Mesenteric fat pad (tissue), 1 donor: ENCODE measurements around the gene ENDOV. TPM values are rescaled to one million over a fixed set of nuclear protein-coding genes. Genes with fewer than 3 reads are reported as not detected.

Experiments
- DNase-seq: peaks from one replicate; pipeline ENCODE4 v3.0.0-alpha.2; 2020; ENCODE audit warnings: low spot score
- total RNA-seq: library from RNA; stranded (reverse); fragmentation: NEBNext Ultra II Directional; extraction: Animal tissue kit (Norgen Biotek cat#: 25700); gene quantifications from one replicate; pipeline ENCODE4 v1.2.1, GENCODE V29; 2021
- donor health status: DM: yes; HTN: yes; CAD: no.

Gene ENDOV
- total RNA-seq, 1 donor from 2014 or later = 10.5 TPM

GRCh38 chr17:80414508-80414802, 512 bp upstream of the ENDOV start:
- DNase-seq = no peak

DNA sequence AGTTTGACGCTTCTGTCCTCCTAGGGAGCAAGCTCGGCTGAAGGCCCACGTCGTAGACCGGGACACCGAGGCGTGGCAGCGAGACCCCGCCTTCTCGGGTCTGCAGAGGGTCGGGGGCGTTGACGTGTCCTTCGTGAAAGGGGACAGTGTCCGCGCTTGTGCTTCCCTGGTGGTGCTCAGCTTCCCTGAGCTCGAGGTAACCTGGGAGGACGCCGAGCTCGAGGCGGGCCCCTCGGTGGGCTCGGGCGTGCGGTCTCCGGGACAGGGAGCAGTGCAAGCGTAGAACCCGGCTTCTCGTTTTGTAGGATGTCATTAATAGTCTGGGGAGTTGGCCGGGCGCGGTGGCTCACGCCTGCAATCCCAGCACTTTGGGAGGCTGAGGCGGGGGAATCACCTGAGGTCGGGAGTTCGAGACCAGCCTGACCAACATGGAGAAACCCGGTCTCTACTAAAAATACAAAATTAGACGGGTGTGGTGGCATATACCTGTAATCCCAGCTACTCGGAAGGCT, 715 bp downstream of the ENDOV start:
- DNase-seq = no peak

DNA sequence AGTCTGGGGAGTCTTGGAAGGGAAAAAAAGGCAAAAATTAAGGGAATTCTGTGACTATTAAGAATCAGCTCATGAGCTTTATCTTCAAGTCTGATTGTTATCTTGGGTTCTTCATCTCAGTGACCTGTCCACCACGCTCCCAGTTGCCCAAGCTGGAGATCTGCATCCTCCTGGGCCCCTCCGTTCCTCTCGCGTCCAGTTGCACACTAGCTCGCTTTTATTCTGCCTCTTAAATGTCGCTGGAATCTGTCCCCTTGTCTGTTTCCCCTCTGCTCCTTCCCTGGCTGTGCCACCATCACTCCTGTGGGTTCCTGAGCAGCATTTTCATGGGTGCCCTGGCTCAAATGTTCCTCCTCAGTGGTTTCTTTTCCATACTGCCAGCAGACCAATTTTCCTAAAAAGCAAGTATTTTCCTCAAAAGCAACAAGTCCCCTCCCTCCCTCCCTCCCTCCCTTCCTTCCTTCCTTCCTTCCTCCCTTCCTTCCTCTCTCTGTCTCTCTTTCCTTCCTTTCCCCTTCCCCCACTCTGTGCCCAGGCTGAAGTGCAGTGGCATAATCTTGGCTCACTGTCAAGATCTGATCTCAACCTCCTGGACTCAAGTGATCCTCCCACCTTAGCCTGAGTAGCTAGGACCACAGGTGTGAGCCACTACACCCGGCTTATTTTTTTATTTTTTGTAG, 1.4 kb downstream of the ENDOV start:
- DNase-seq = no peak

GRCh38 chr17:80416940-80417293, 1.9 kb downstream of the ENDOV start:
- DNase-seq = no peak

- DNase-seq = no peak
Observed at GRCh38 chr17:80418589-80418988, 3.6 kb downstream of the ENDOV start.

DNA sequence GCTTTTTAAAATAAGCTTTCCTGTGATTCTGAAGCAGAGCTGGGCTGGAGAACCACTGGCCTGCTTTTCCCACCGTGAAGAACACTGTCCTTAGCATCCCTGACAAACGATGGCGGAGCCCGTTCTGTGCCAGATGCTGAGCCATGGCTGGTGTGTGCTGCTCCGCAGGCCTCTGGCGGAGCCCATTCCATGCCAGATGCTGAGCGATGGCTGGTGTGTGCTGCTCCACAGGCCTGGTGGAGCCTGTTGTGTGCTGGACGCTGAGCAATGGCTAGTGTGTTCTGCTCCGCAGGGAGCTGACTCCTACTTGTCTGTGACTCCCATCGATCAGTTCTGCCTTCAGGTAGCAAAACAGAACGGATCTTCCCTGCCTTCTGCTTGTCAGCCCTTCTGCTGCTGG, 4.3 kb downstream of the ENDOV start:
- DNase-seq = no peak

GRCh38 chr17:80421381-80422090, 6.6 kb downstream of the ENDOV start:
- no peak for DNase-seq

DNA sequence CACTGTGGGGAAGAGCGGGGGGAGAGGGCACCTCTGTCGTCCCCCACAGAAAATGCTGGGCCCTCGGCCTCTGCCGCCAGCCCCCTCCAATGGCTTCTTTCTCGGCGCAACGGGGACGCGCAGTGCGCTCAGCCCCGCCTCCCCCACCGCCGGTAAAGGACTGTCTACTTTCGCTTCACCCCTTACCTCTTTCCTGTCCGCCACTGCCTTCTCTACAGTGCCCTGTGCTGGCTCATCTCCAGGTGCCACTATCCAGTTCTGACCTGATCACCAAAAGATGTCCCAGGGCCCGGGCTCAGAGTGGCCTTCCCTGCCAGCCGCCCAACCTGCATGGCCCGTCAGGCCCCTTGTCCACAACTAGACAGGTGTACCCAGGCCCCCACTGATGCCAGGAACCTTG, 7.3 kb downstream of the ENDOV start:
- peak; percentile 77 for DNase-seq

DNA sequence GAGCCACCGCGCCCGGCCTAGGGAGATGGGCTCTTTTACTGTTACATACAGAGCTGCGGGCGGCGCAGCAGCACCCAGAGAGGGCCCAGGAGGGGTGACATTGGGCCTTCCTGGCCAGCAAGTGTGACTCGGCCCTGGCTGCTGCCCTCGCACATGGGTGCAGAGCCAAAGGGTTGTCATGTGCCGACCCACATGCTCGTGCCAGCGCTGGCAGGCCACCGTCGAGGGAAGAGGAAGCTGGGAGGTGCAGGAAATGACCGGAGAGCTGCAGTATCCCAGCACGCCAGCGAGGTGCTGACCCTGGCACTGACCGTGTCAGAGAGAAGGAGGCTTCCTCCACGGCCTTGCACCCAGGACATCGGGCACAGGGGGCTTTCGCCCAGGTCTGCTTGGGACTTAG, 8.0 kb downstream of the ENDOV start:
- DNase-seq = peak; percentile 85

- DNase-seq = peak; percentile 82
Observed at GRCh38 chr17:80423536-80424225, 8.7 kb downstream of the ENDOV start.

DNA sequence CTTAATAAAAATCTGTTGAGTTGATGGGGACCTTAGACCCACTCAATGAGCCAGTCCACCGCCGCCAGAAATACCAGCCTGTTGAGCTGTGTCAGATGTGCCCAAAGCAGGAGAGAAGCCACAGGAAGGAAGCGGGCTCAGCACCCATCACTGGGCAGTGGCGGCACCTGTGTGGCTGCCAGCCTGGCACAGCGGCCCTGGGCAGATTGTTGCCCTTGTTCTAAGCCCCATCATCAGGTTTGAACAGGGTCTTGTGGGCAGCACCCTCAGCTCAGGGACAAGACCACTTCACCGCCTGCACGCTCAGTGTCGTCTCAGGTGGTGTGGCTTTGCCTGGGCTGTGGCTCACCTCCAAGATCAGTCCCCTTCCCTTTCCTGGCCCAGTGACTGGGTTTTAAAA, 9.3 kb downstream of the ENDOV start:
- DNase-seq = no peak

DNA sequence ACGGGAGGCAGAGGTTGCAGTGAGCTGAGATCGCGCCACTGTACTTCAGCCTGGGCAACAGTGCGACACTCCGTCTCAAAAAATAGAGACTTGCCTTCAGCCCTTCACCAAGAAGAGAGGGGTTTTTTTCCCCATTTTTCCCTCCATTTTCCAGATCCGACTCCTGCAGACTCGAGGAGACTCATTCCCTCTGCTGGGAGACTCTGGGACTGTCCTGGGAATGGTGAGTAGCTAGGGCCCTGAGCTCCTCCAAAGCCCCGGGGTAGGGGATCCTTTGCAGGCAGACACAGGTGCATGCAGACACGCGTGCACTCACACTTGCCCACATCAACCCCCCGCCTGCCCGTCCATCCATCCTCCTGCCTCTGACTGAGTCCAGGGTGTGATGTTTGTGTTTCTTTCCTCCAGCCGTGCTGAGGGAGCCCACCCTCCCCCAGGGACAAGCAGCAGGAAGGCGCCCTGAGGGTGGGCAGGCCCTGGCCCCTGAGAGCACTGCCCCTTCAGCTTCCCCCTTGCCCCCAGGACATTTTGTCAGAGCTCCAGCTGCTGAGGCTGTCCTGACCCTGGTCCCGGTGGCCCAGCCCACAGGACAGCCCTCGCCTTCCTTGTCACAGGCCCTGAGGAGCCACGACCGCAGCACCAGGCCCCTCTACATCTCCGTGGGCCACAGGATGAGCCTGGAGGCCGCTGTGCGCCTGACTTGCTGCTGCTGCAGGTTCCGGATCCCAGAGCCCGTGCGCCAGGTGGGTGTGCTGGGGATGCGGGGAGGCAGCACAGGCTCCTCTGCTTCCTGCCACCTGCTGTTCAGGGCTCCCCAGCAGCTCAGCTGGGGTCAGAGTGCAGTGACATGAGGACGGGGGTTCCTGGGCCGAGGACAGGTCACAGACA, 10.2 kb downstream of the ENDOV start:
- DNase-seq = no peak

DNA sequence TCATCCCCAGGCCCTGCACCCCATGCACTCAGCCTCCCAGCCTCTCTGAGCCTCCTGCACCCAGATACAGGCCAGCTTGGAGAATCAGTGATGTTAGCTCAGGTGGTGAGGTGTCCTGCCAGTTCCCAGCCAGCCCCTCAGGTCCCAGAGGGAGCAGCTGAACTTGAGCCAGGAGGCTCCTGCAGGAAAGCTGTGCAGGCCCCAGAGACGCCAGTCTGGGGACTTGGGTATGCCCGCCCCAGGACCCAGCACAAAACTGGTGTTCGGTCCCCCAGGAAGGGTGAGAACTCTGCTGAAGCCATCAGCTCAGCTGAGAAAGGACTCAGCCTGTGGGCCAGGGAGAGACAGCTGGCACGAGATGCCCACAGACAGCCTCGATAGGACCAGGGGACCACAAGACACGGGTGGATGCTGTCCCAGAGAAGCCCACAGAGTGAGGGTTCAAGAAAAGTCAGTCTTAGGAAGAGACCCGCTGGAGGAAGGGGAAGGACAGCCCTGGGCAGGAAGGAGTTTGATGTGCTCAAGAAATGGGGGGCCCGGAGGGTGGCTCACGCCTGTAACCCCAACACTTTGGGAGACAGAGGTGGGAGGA, 11.0 kb downstream of the ENDOV start:
- DNase-seq = peak; percentile 84

- no peak for DNase-seq
Observed at GRCh38 chr17:80426671-80427326, 11.8 kb downstream of the ENDOV start.

DNA sequence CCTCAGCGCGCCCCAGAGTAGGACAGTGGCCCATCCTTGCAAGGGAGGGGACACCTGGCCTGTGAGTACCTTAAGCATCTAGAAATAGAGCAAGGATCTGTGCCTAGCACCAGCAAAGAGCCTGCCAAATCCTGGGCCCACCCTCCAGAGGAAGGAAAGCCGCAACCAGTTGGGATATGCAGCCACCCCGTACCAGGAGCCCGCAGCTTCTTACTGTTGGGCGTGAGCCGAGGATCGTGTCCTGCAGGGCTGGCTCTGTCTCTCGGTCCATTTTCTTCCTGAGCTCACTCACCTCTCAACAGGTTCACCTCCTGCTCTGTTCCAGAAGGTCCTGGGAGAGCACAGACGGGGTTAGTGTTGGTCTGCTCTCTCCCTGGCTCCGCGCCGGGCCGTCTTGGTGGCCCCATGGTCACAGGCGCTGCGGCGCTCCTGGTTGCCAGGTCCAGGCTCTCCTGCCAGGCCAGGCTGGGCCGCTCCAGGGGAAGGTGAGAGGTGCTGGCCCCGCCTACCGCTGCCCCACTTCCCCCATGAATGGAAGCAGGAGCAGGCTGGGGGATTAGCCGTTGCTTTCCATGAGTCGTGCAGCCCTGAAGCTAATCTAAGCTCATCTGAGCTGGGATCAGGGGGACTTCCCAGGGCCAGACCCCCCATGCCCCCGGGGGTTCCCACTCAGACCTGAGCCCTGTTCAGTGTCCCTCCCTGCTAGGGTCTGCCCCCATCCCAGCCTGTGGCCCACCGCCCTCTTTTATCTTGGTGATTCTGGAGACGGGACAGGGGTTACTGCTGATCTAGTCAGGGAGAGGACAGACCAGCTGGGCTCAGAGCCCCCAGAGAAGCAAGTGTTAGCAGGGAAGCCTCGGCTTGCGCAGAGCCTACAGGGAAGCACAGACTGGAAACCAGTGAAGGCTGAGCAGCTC, 12.7 kb downstream of the ENDOV start:
- no peak for DNase-seq

GRCh38 chr17:80428363-80428762, 13.4 kb downstream of the ENDOV start:
- no peak for DNase-seq

GRCh38 chr17:80428796-80429195, 13.8 kb downstream of the ENDOV start:
- DNase-seq = no peak

DNA sequence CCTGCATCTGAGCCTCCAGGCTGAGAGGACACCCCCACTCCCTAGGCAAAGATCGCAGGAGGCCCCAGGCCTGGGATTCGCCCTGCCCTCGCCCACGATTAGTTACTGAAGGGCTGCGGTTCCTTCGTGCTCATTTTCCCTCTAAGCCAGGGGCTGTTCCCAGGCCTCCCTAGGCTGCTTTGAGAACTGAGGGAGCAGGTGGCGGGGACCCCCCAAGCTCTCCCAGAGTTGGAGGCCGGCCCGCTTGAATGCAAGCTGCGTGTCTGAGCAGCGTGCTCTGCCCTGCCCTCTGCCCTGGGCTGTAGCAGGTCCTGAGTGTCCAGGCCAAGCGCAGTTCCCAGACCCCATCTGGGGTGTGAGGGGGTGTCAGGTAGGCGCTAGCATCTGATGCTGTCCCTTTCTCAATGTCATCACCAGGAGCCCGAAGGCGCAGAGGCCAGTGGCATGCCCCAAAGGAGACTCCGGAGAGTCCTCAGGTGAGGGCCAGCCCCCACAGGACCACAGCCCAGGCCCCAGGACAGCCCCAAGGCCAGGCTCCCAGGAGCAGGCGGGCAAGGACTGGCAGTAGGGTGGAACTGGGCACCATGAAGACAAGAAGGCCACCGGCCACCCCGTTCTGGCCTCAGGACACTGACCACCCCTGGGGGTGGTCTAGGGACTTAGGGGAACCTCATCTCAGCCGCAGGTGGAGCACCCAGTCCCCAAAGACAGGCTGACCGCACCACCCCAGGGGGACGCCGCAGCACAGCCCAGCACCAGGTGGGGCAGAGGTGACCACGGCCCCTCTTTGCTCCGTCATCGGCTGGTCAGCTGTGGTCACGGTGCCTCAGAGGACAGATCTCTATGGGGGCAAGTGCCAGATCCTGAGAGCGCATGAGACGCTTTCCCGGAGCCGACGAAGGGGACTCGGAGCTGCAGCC, 14.6 kb downstream of the ENDOV start:
- no peak for DNase-seq
